Activated CD8-positive, alpha-beta T cell treated with anti-CD3 and anti-CD28 coated beads for 36 hours (primary cell): ENCODE data around the gene FOXK2. TPM values are rescaled to one million over a fixed set of nuclear protein-coding genes. Genes with fewer than 3 reads are reported as not detected.
A peak's percentile ranks its signal among the peaks of the same experiment; 100 is the strongest.

Source experiments
- ATAC-seq: fragments of 200-7000 bp; cut with Tn5 transposase; one replicate; pipeline ENCODE4 v1.10.0; 2021; ENCODE audit warnings: mild to moderate bottlenecking, moderate library complexity
- CTCF ChIA-PET: fragments of 350-600 bp; sonication (Branson Sonifier 250); formaldehyde crosslinking; loops from one replicate; lab custom pipeline; 2021; ENCODE audit warnings: antibody characterized with exemption; lab: Charles Lee
- POLR2A ChIA-PET: fragments of 350-600 bp; sonication (Branson Sonifier 250); formaldehyde crosslinking; loops from one replicate; lab custom pipeline; 2021; ENCODE audit warnings: antibody characterized with exemption; lab: Charles Lee
- DNase-seq: peaks from one replicate; pipeline ENCODE4 v3.0.0-alpha.2; 2020
- H3K27ac Mint-ChIP-seq: one replicate; pipeline ENCODE4 v1.8.0; 2021; ENCODE audit warnings: mild to moderate bottlenecking, mixed read lengths
- H3K27me3 Mint-ChIP-seq: one replicate; pipeline ENCODE4 v1.8.0; 2021; ENCODE audit warnings: mixed read lengths
- H3K36me3 Mint-ChIP-seq: one replicate; pipeline ENCODE4 v1.8.0; 2021; ENCODE audit warnings: low read depth, mixed read lengths
- H3K4me1 Mint-ChIP-seq: one replicate; pipeline ENCODE4 v1.8.0; 2021; ENCODE audit warnings: low read depth, mixed read lengths
- H3K4me3 Mint-ChIP-seq: one replicate; pipeline ENCODE4 v1.8.0; 2021; ENCODE audit warnings: mild to moderate bottlenecking, moderate library complexity, mixed read lengths
- H3K9me3 Mint-ChIP-seq: one replicate; pipeline ENCODE4 v1.8.0; 2021; ENCODE audit warnings: mixed read lengths
- CTCF ChIP-seq: fragments of 200-600 bp; IDR thresholded peaks from one replicate; pipeline ENCODE4 v1.8.0; 2022; ENCODE audit warnings: antibody characterized with exemption, mild to moderate bottlenecking
- intact Hi-C: fragments of 100-400 bp; cut with micrococcal nuclease; formaldehyde crosslinking; loops from one replicate; pipeline ENCODE4 v1.10.0; 2022
- total RNA-seq, 2 experiments: library from RNA; stranded (reverse); gene quantifications; one replicate each; pipeline ENCODE4 v1.2.3, GENCODE V29; 2021

Gene FOXK2
- total RNA-seq, 2 experiments from 2014 or later, result 55.6 to 59.5 TPM

GRCh38 chr17:82605939-82606600 is 86.5 kb downstream of the FOXK2 start:
- TF ChIP-seq CTCF, result no peak
- peaks cover 9% of the 10 kb centered on the region for H3K4me1 Mint-ChIP-seq
- no peak for ATAC-seq
- intact Hi-C loops, result no loop called here
- no peaks in the 10 kb centered on the region for H3K27me3 Mint-ChIP-seq
- ChIA-PET POLR2A (interaction anchor here (1.1 kb wide), 1 partner anchor 8 kb away, joined by 3 read pairs; no protein-coding TSS in a partner anchor), CTCF (interaction anchor here (1.7 kb wide), 1 partner anchor 255 kb away, joined by 3 read pairs; no protein-coding TSS in a partner anchor)
- peaks cover 59% of the 10 kb centered on the region for H3K36me3 Mint-ChIP-seq
- no peak for DNase-seq
- no peak overlapping the region for H3K27ac Mint-ChIP-seq
- no peak overlapping the region for H3K4me3 Mint-ChIP-seq
- H3K9me3 Mint-ChIP-seq, result no peaks in the 10 kb centered on the region

GRCh38 chr17:82608816-82609215 is 89.3 kb downstream of the FOXK2 start:
- Mint-ChIP-seq H3K4me1 (peaks cover 6% of the 10 kb centered on the region), H3K36me3 (peaks cover 45% of the 10 kb centered on the region), H3K27ac (no peak overlapping the region), H3K9me3 (no peaks in the 10 kb centered on the region), H3K27me3 (no peaks in the 10 kb centered on the region), H3K4me3 (no peak overlapping the region)
- no peak for TF ChIP-seq CTCF
- ChIA-PET CTCF (no interaction called here), POLR2A (interaction anchor here (0.7 to 1.2 kb wide), 2 partner anchors 23 to 163 kb away, joined by 3 read pairs; no protein-coding TSS in a partner anchor)
- ATAC-seq, result no peak
- DNase-seq, result no peak
- intact Hi-C loops, result no loop called here

- intact Hi-C loops, result no loop called here
- H3K27me3 Mint-ChIP-seq, result no peaks in the 10 kb centered on the region
- CTCF ChIA-PET, result no interaction called here
These were observed 90.1 kb downstream of the FOXK2 start for GRCh38 chr17:82609655-82610054.

GRCh38 chr17:82611140-82612058 is 91.9 kb downstream of the FOXK2 start:
- TF ChIP-seq CTCF, result no peak
- DNase-seq (peak; percentile 31), ATAC-seq (no peak)
- Mint-ChIP-seq H3K27ac (no peak overlapping the region), H3K36me3 (peaks cover 37% of the 10 kb centered on the region), H3K4me3 (no peak overlapping the region), H3K4me1 (no peaks in the 10 kb centered on the region), H3K9me3 (no peaks in the 10 kb centered on the region), H3K27me3 (no peaks in the 10 kb centered on the region)
- ChIA-PET POLR2A (no interaction called here), CTCF (no interaction called here)
- intact Hi-C loops, result no loop called here

More at GRCh38 chr17:82609655-82610054, 90.1 kb downstream of the FOXK2 start:
- Mint-ChIP-seq H3K9me3 (no peaks in the 10 kb centered on the region), H3K4me1 (peaks cover 2% of the 10 kb centered on the region), H3K27ac (no peak overlapping the region), H3K36me3 (peaks cover 40% of the 10 kb centered on the region), H3K4me3 (no peak overlapping the region)
- POLR2A ChIA-PET, result interaction anchor here (1.2 kb wide), 1 partner anchor 22 kb away, joined by 3 read pairs; no protein-coding TSS in a partner anchor
- DNase-seq (no peak), ATAC-seq (no peak)
- TF ChIP-seq CTCF, result no peak
